PC-9 (cell line): ENCODE results near the gene CXCL8. TPM values are rescaled to one million over a fixed set of nuclear protein-coding genes. Genes with fewer than 3 reads are reported as not detected.

ENCODE experiments used
- BruUV-seq: library from RNA; stranded (reverse); fragments of 400-500 nt; replicated peaks from 2 replicates; lab custom pipeline; 2021; lab: Mats Ljungman, UMichigan
- CTCF ChIA-PET: fragments of 300-600 bp; sonication (Branson Sonifier 250); formaldehyde crosslinking; loops from one replicate; lab custom pipeline; 2022; ENCODE audit warnings: antibody characterized with exemption; lab: Charles Lee
- POLR2A ChIA-PET: fragments of 300-600 bp; sonication (Branson Sonifier 250); formaldehyde crosslinking; loops from one replicate; lab custom pipeline; 2022; ENCODE audit warnings: antibody characterized with exemption; ENCODE audit not compliant: unreplicated experiment; lab: Charles Lee
- DNase-seq, 2 experiments: peaks; one replicate each; pipeline versions ENCODE4 v3.0.0 to v3.0.0-alpha.2; 2015 to 2022; ENCODE audit warnings: mixed read lengths in 1 of 2
- H2AFZ ChIP-seq: fragments of 200-600 bp; sonication (generic); 2 replicates; pipeline ENCODE4 v1.8.1; 2017; ENCODE audit warnings: antibody characterized with exemption
- H3F3A ChIP-seq: fragments of 200-600 bp; sonication (generic); 2 replicates; pipeline ENCODE4 v1.8.1; 2017; ENCODE audit warnings: antibody characterized with exemption, mild to moderate bottlenecking, low read depth; ENCODE audit not compliant: insufficient read depth
- H3K27ac ChIP-seq: fragments of 200-600 bp; sonication (generic); 2 replicates; pipeline ENCODE4 v1.6.1; 2016; ENCODE audit warnings: mixed run types
- H3K27me3 ChIP-seq: fragments of 200-600 bp; sonication (generic); 2 replicates; pipeline ENCODE4 v1.6.1; 2016; ENCODE audit warnings: low read depth, mixed run types; ENCODE audit not compliant: insufficient read depth
- H3K36me3 ChIP-seq: fragments of 200-600 bp; sonication (generic); 2 replicates; pipeline ENCODE4 v1.6.1; 2016; ENCODE audit warnings: low read depth, mixed run types
- H3K4me1 ChIP-seq: fragments of 200-600 bp; sonication (generic); replicated peaks from 2 replicates; pipeline ENCODE4 v1.6.1; 2016; ENCODE audit warnings: mixed run types; ENCODE audit not compliant: insufficient read depth
- H3K4me2 ChIP-seq: fragments of 200-600 bp; sonication (generic); 2 replicates; pipeline ENCODE4 v1.6.1; 2017; ENCODE audit warnings: mixed run types
- H3K4me3 ChIP-seq: fragments of 200-600 bp; sonication (generic); 2 replicates; pipeline ENCODE4 v1.6.1; 2016; ENCODE audit warnings: mixed run types
- H3K79me2 ChIP-seq: fragments of 200-600 bp; sonication (generic); 2 replicates; pipeline ENCODE4 v1.6.1; 2017; ENCODE audit warnings: low read depth, mixed run types
- H3K9me2 ChIP-seq: fragments of 200-600 bp; sonication (generic); 2 replicates; pipeline ENCODE4 v1.8.1; 2017; ENCODE audit warnings: mild to moderate bottlenecking; ENCODE audit not compliant: insufficient read depth
- H3K9me3 ChIP-seq: fragments of 200-600 bp; sonication (generic); 2 replicates; pipeline ENCODE4 v1.8.1; 2016; ENCODE audit warnings: low read depth; ENCODE audit not compliant: insufficient read depth
- H4K20me1 ChIP-seq: fragments of 200-600 bp; sonication (generic); 2 replicates; pipeline ENCODE4 v1.8.1; 2017; ENCODE audit not compliant: insufficient read depth
- CTCF ChIP-seq: fragments of 200-600 bp; sonication (generic); conservative IDR thresholded peaks from 2 replicates; pipeline ENCODE4 v1.6.1; 2017; ENCODE audit warnings: mixed run types, antibody characterized with exemption, mild to moderate bottlenecking, moderate library complexity
- EZH2 ChIP-seq: fragments of 200-600 bp; sonication (generic); IDR thresholded peaks from 2 replicates; pipeline ENCODE4 v1.8.0; 2017; ENCODE audit warnings: antibody characterized with exemption, low read depth
- intact Hi-C: fragments of 100-400 bp; cut with micrococcal nuclease; formaldehyde crosslinking; loops from one replicate; pipeline ENCODE4 v1.10.0; 2022; ENCODE audit not compliant: unreplicated experiment
- total RNA-seq: library from RNA; stranded (reverse); gene quantifications from 2 replicates; pipeline ENCODE4 v1.2.3, GENCODE V29; 2021

CXCL8 gene
- total RNA-seq, 1 experiment from 2014 or later: 0.35 TPM

GRCh38 chr4:73754934-73755333 lies 14.6 kb downstream of the CXCL8 start:
- no peak for DNase-seq
- H3K9me3 ChIP-seq: no peaks in the 10 kb centered on the region
- TF ChIP-seq CTCF (no peak), EZH2 (no peak)
- ChIA-PET POLR2A (no interaction called here), CTCF (no interaction called here)
- intact Hi-C loops: no loop called here
- no peaks in the 10 kb centered on the region for H3F3A ChIP-seq
- no peaks in the 10 kb centered on the region for H3K4me1 ChIP-seq
- no peak overlapping the region for H3K4me2 ChIP-seq
- no peaks in the 10 kb centered on the region for H3K79me2 ChIP-seq
- no peak overlapping the region for H3K4me3 ChIP-seq
- no peak overlapping the region for H2AFZ ChIP-seq
- no peaks in the 10 kb centered on the region for H3K9me2 ChIP-seq
- no peaks in the 10 kb centered on the region for H3K36me3 ChIP-seq
- H3K27ac ChIP-seq: no peak overlapping the region
- H3K27me3 ChIP-seq: no peaks in the 10 kb centered on the region
- no TSS peak for BruUV-seq
- H4K20me1 ChIP-seq: no peaks in the 10 kb centered on the region

- ChIA-PET CTCF (no interaction called here), POLR2A (no interaction called here)
- H2AFZ ChIP-seq: no peak overlapping the region
- no peak overlapping the region for H3K27ac ChIP-seq
- no peaks in the 10 kb centered on the region for H3K9me3 ChIP-seq
- no peaks in the 10 kb centered on the region for H3K9me2 ChIP-seq
- no peaks in the 10 kb centered on the region for H3K79me2 ChIP-seq
- no peak for TF ChIP-seq EZH2
- no peak for TF ChIP-seq CTCF
- no peak overlapping the region for H3K4me3 ChIP-seq
- H3K27me3 ChIP-seq: no peaks in the 10 kb centered on the region
- no peaks in the 10 kb centered on the region for H3K4me1 ChIP-seq
- H4K20me1 ChIP-seq: no peaks in the 10 kb centered on the region
- DNase-seq: no peak
- no peaks in the 10 kb centered on the region for H3K36me3 ChIP-seq
- no TSS peak for BruUV-seq
- H3F3A ChIP-seq: no peaks in the 10 kb centered on the region
- no peak overlapping the region for H3K4me2 ChIP-seq
- intact Hi-C loops: no loop called here
Measured at GRCh38 chr4:73759357-73759756, 19.0 kb downstream of the CXCL8 start.

GRCh38 chr4:73761856-73762255 lies 21.5 kb downstream of the CXCL8 start:
- intact Hi-C loops: no loop called here

More at GRCh38 chr4:73761856-73762255, 21.5 kb downstream of the CXCL8 start:
- H3K4me3 ChIP-seq: no peak overlapping the region
- H3F3A ChIP-seq: no peaks in the 10 kb centered on the region
- no peaks in the 10 kb centered on the region for H3K4me1 ChIP-seq
- no peak for DNase-seq
- no peaks in the 10 kb centered on the region for H3K9me3 ChIP-seq
- H3K9me2 ChIP-seq: no peaks in the 10 kb centered on the region
- no peaks in the 10 kb centered on the region for H3K79me2 ChIP-seq
- H4K20me1 ChIP-seq: no peaks in the 10 kb centered on the region
- no peak overlapping the region for H3K27ac ChIP-seq
- POLR2A ChIA-PET: no interaction called here
- H2AFZ ChIP-seq: no peak overlapping the region
- no peak overlapping the region for H3K4me2 ChIP-seq
- TF ChIP-seq CTCF: no peak
- no peak for TF ChIP-seq EZH2
- CTCF ChIA-PET: no interaction called here
- H3K36me3 ChIP-seq: no peaks in the 10 kb centered on the region
- BruUV-seq: no TSS peak
- no peaks in the 10 kb centered on the region for H3K27me3 ChIP-seq
